GM06990 (cell line): ENCODE data around the gene PRDM10.
A peak's percentile ranks its signal among the peaks of the same experiment; 100 is the strongest.

ENCODE experiments used
- DNase-seq: peaks from one replicate; pipeline ENCODE4 v3.0.0-alpha.2; 2011; ENCODE audit not compliant: insufficient read length; ENCODE audit errors: extremely low read depth
- H3K27me3 ChIP-seq: replicated peaks from 2 replicates; pipeline ENCODE4 v1.6.0; 2011; ENCODE audit warnings: low read length; ENCODE audit not compliant: control insufficient read depth, insufficient read depth
- H3K36me3 ChIP-seq: 2 replicates; pipeline ENCODE4 v1.5.1; 2011; ENCODE audit warnings: low read length; ENCODE audit not compliant: control insufficient read depth, insufficient read depth
- H3K4me3 ChIP-seq: replicated peaks from 2 replicates; pipeline ENCODE4 v1.5.1; 2011; ENCODE audit warnings: low read depth, mild to moderate bottlenecking, control low read depth, low read length
- CTCF ChIP-seq: IDR thresholded peaks from 2 replicates; pipeline ENCODE4 v1.5.1; 2011; ENCODE audit warnings: low read length, control low read depth, mild to moderate bottlenecking, inconsistent platforms; ENCODE audit not compliant: insufficient read depth, poor library complexity, severe bottlenecking

The PRDM10 gene

GRCh38 chr11:130003717-130004001 is 1.0 kb upstream of the PRDM10 start:
- no peaks in the 10 kb centered on the region for H3K27me3 ChIP-seq
- no peak for TF ChIP-seq CTCF
- DNase-seq = no peak
- no peaks in the 10 kb centered on the region for H3K36me3 ChIP-seq
- H3K4me3 ChIP-seq = peak overlapping the region; percentile 70

- DNase-seq = peak; percentile 94
- no peak for TF ChIP-seq CTCF
- Histone ChIP-seq H3K36me3 (no peaks in the 10 kb centered on the region), H3K4me3 (peak overlapping the region; percentile 70), H3K27me3 (no peaks in the 10 kb centered on the region)
Measured at GRCh38 chr11:130002846-130003716, 446 bp upstream of the PRDM10 start.

GRCh38 chr11:130001461-130002351 is 929 bp downstream of the PRDM10 start:
- TF ChIP-seq CTCF = no peak
- H3K27me3 ChIP-seq = no peaks in the 10 kb centered on the region
- peak; percentile 62 for DNase-seq
- H3K36me3 ChIP-seq = no peaks in the 10 kb centered on the region; the same call in 1 of the 2 replicates
- H3K4me3 ChIP-seq = peak overlapping the region; percentile 70

GRCh38 chr11:130000552-130001176 is 2.0 kb downstream of the PRDM10 start:
- peak overlapping the region; percentile 70; the same call in 1 of the 2 replicates for H3K4me3 ChIP-seq
- no peak for TF ChIP-seq CTCF
- H3K36me3 ChIP-seq = no peaks in the 10 kb centered on the region; the same call in 1 of the 2 replicates
- H3K27me3 ChIP-seq = no peaks in the 10 kb centered on the region
- DNase-seq = no peak

GRCh38 chr11:129999407-129999806 is 3.2 kb downstream of the PRDM10 start:
- no peaks in the 10 kb centered on the region for H3K27me3 ChIP-seq
- DNase-seq = no peak
- no peaks in the 10 kb centered on the region; the same call in 1 of the 2 replicates for H3K36me3 ChIP-seq
- no peak overlapping the region for H3K4me3 ChIP-seq
- no peak for TF ChIP-seq CTCF
